ENCODE data around the gene IGFBP2. TPM values are rescaled to one million over a fixed set of nuclear protein-coding genes. Genes with fewer than 3 reads are reported as not detected.

The IGFBP2 gene
- total and polyA plus RNA-seq, 4 donors = 88.8 to 1,119 (median 352) TPM

DNA sequence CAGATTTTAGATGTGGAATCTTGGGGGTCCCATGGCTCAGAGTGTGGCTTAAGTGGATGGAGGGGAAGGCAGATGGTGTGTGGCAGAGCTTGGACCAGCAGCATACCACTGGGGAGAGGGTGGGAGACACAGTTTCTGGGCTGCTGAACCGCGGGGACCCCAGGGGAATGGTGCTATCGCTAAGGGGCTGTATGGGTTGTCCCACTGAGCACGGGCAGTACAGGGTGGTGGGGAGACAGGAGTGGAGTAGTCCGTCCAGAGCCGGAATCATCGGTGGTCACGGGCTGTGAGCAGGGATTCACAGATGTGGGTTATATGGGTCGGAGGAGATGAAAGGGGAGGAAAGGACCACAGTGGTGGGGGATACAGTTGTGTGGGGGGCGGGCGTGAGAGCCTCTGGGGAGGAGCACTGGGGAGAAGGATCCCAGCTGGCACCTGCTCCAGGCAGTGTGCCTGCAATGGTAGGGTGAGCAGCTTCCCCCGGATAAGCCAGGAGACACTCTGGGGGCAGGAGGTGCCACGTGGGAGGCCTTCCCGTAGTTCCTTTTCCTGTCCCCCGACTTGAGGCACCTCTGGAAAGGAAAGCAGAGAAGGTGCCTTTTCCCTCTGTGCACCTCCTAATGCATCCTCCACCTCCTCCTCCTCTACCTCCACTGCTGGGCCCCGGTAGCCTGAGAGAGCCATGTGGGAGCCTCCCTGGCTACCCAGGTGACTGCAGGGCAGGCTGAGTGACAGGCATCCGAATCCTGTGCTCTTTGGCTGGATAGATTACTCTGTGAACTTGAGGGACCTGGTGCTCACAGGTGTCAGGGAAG, 37.3 kb downstream of the IGFBP2 start:
- TF ChIP-seq, protein P1, sequence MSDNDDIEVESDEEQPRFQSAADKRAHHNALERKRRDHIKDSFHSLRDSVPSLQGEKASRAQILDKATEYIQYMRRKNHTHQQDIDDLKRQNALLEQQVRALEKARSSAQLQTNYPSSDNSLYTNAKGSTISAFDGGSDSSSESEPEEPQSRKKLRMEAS (IDR thresholded peaks at IDR 0.05) = no peak
- TF ChIP-seq SP1 (IDR thresholded peaks at IDR 0.05) = no peak
- TF ChIP-seq RXRA (IDR thresholded peaks at IDR 0.05) = no peak
- TF ChIP-seq, protein P2, sequence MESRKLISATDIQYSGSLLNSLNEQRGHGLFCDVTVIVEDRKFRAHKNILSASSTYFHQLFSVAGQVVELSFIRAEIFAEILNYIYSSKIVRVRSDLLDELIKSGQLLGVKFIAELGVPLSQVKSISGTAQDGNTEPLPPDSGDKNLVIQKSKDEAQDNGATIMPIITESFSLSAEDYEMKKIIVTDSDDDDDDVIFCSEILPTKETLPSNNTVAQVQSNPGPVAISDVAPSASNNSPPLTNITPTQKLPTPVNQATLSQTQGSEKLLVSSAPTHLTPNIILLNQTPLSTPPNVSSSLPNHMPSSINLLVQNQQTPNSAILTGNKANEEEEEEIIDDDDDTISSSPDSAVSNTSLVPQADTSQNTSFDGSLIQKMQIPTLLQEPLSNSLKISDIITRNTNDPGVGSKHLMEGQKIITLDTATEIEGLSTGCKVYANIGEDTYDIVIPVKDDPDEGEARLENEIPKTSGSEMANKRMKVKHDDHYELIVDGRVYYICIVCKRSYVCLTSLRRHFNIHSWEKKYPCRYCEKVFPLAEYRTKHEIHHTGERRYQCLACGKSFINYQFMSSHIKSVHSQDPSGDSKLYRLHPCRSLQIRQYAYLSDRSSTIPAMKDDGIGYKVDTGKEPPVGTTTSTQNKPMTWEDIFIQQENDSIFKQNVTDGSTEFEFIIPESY (IDR thresholded peaks at IDR 0.05) = no peak
- no peak for TF ChIP-seq HNF4A (conservative IDR thresholded peaks at IDR 0.05)
- no peak for TF ChIP-seq RAD21 (IDR thresholded peaks at IDR 0.05)
- TF ChIP-seq NR2F2 (IDR thresholded peaks at IDR 0.05) = no peak
- TF ChIP-seq FOXA2 (IDR thresholded peaks at IDR 0.05) = no peak
- TF ChIP-seq YY1 (IDR thresholded peaks at IDR 0.05) = no peak
- no peak for TF ChIP-seq CTCF (IDR thresholded peaks at IDR 0.05; ENCODE audit: low read depth, low read length, missing input control)
- TF ChIP-seq TAF1 (conservative IDR thresholded peaks at IDR 0.05) = no peak
- TF ChIP-seq, protein P3, sequence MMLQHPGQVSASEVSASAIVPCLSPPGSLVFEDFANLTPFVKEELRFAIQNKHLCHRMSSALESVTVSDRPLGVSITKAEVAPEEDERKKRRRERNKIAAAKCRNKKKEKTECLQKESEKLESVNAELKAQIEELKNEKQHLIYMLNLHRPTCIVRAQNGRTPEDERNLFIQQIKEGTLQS (IDR thresholded peaks at IDR 0.05) = no peak
- TF ChIP-seq EGR1 (IDR thresholded peaks at IDR 0.05; ENCODE audit: low read depth in 2 of 2) = no peak
- no peak for TF ChIP-seq GABPA (IDR thresholded peaks at IDR 0.05 in 1 of 2, conservative IDR thresholded peaks at IDR 0.05 in 1 of 2)
- TF ChIP-seq HNF4G (IDR thresholded peaks at IDR 0.05) = no peak
- TF ChIP-seq, protein P4, sequence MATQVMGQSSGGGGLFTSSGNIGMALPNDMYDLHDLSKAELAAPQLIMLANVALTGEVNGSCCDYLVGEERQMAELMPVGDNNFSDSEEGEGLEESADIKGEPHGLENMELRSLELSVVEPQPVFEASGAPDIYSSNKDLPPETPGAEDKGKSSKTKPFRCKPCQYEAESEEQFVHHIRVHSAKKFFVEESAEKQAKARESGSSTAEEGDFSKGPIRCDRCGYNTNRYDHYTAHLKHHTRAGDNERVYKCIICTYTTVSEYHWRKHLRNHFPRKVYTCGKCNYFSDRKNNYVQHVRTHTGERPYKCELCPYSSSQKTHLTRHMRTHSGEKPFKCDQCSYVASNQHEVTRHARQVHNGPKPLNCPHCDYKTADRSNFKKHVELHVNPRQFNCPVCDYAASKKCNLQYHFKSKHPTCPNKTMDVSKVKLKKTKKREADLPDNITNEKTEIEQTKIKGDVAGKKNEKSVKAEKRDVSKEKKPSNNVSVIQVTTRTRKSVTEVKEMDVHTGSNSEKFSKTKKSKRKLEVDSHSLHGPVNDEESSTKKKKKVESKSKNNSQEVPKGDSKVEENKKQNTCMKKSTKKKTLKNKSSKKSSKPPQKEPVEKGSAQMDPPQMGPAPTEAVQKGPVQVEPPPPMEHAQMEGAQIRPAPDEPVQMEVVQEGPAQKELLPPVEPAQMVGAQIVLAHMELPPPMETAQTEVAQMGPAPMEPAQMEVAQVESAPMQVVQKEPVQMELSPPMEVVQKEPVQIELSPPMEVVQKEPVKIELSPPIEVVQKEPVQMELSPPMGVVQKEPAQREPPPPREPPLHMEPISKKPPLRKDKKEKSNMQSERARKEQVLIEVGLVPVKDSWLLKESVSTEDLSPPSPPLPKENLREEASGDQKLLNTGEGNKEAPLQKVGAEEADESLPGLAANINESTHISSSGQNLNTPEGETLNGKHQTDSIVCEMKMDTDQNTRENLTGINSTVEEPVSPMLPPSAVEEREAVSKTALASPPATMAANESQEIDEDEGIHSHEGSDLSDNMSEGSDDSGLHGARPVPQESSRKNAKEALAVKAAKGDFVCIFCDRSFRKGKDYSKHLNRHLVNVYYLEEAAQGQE (IDR thresholded peaks at IDR 0.05) = no peak
- no peak for TF ChIP-seq FOXA1 (IDR thresholded peaks at IDR 0.05)
- no peak for TF ChIP-seq JUND (IDR thresholded peaks at IDR 0.05)
- Histone ChIP-seq H3K9me3 (ENCODE audit: control insufficient read depth in 4 of 4, low read length in 3 of 4) (no peaks in the 10 kb centered on the region), H3K27me3 (ENCODE audit: control insufficient read depth in 4 of 4, insufficient read depth in 4 of 4, low read length in 3 of 4) (no peaks in the 10 kb centered on the region), H3K4me3 (ENCODE audit: low read depth in 1 of 3, low read length in 3 of 3) (no peak overlapping the region), H3K4me1 (ENCODE audit: control insufficient read depth in 4 of 4, insufficient read depth in 4 of 4, low read length in 3 of 4) (peaks cover 0 to 9% (median 6%) of the 10 kb centered on the region in 4 donors), H3K9ac (ENCODE audit: low read depth in 1 of 2, low read length in 2 of 2) (no peak overlapping the region), H3K27ac (ENCODE audit: low read depth in 1 of 2, low read length in 2 of 2) (no peak overlapping the region), H3K36me3 (ENCODE audit: control insufficient read depth in 4 of 4, insufficient read depth in 3 of 4, low read depth in 1 of 4, low read length in 3 of 4) (no peaks in the 10 kb centered on the region)
- WGBS = 80% methylated on average over 17 of the region's 17 CpGs
- no peak for DNase-seq (ENCODE audit: low spot score)
